Measurements from ENCODE around the gene PACSIN2. TPM values are rescaled to one million over a fixed set of nuclear protein-coding genes. Genes with fewer than 3 reads are reported as not detected.

The PACSIN2 gene
- total RNA-seq, 1 donor from 2014 or later = 45.5 TPM

DNA sequence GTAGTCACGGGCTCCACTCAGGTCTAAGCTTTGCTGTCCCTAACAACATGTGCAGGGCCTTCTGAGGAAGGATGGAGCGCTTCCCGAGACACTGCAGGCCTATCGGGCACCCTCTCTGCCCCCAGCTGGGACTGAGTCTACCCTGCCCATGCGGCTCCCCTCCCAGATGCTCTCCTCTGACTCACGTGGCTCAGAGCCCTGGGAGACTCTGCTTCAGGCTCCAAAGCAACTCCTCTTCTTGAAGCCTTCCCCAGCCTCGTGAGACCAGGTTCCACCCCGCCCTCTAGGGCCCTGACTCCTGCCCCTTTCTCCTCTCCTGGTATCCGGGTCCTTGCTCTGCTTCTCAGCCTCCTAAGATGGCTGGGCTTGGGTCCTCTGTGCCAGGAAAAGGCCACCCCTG is 129.5 kb downstream of the PACSIN2 start:
- peak; percentile 51 for DNase-seq (ENCODE audit: low read depth)

- no peak for DNase-seq (ENCODE audit: low read depth)
Measured at GRCh38 chr22:42884616-42885375, 130.2 kb downstream of the PACSIN2 start.

DNA sequence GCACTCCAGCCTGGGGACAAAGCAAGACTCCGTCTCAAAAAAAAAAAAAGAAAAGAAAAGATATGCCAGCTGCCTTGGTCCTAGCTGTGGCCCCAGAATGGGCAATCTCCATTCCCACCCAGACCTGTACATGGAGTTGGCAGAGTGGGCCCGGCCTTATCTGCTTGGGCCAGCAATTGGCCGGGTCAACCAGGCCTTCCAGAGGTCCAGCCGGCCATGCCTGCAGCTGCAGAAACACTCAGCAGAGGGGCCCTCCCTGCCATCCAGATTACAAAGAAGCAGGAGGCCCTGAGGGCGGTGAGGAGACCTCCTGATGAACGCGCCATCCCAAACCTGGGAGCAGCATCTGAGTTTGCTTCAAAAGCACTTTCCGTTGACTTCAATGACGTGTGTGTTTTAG is 131.0 kb downstream of the PACSIN2 start:
- DNase-seq (ENCODE audit: low read depth) = no peak

- DNase-seq (ENCODE audit: low read depth) = no peak
Measured at GRCh38 chr22:42883121-42883520, 131.8 kb downstream of the PACSIN2 start.

GRCh38 chr22:42881982-42882656 is 132.8 kb downstream of the PACSIN2 start:
- peak; percentile 81 for DNase-seq (ENCODE audit: low read depth)

DNA sequence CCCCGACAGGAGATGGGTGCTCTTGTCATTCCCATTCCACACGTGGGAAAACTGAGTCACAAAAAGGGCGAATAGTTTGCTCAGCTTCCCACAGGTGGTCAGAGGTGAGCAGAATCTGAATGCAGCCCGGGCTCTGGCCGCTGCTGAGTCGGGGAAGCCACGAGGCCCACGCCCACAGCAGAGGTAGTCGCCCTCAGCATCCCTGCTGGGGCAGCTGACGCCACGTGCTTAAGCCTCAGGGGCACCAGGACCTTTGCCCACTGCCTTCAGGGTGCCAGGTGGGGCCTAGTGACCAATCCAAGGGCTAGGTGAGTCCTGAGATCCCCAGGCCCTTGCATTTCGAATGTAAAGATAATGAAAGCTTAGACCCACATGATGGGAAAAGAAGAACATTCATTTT is 133.7 kb downstream of the PACSIN2 start:
- DNase-seq (ENCODE audit: low read depth) = no peak

DNA sequence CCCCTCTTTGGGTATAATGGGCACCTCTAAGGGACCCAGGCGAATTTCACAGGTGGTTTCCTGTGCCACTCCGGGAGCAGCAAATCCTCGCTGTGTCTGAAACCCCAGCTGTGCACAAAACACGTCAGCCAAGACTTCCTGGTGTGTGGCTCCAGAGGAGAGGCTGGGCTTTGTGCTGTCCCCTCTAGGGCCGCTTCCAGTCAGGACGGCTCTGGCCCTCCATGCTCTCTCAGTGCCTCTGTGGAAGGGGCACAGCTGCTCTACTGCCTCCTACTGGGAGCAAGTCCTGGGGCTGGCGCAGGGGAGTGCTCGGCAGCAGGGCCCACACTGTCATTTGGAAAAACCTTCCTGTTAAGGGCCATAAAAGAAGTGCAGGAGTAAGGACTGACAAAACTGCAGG is 134.1 kb downstream of the PACSIN2 start:
- no peak for DNase-seq (ENCODE audit: low read depth)

DNA sequence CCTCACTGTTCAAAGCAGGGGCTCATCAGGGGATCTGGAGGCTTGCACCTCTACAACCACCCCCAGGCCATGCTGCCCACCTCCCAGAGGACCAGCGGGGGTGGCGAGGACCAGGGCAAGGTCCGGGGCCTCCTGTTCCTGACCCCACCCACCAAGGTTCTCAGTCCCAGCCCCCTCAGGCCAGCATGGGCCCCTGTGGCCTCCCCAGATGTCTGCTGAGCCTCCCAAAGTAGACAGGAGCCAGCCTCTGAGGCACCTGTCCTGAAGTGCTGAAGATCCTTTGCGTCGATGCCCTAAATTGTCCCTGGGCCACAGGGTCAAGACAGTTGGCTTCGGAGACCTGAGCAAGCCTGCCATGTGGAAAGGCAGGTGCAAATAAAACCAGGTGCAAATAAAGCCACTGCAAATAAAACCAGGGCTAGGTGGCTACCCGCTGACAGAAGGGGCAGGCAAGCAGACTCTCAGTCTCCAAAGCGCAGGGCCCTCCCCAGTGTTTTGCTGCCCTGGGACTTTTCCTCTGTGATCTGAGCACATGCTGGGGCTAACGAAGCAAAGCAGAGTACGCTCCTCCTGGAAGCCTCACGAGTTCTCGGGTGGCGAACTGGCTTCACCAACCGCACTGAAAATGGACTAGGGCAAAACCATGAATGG is 135.5 kb downstream of the PACSIN2 start:
- peak; percentile 33 for DNase-seq (ENCODE audit: low read depth)

DNA sequence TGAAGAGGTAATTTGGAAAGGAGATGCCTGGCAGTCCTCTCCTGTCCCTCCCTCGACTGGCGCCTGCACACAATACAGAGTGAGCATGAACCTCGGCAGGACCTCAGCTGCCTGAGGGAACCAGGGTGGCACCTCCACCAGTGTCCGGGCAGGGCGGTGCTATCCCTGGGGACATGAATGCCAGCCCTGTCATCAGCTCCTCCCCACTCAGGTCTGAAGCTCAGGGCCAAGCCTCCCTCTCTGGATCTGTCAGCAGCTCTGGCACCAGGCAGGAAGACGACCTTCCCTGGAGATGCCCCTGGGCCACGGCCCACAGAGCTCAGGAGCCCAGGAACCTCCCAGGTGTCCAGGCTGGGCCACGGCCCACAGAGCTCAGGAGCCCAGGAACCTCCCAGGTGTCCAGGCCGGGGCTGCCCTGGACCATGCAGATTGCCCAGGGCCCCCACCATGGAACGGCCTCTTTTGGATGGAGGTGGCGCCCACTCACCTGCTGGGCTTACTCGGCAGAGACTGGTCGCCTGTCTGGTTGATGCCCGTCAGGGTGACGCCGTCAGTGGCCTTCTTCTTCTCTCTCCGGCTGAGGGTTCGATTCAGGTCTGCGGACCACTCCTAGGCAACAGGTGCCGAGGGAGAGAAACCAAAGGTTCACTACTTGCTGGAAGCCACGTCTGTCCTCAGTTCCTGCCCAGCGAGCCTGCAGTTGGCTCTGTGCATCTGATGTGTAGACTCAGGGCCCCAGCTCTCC is 136.2 kb downstream of the PACSIN2 start:
- no peak for DNase-seq (ENCODE audit: low read depth)

- DNase-seq (ENCODE audit: low read depth) = no peak
Measured at GRCh38 chr22:42877597-42878340, 137.2 kb downstream of the PACSIN2 start.

DNA sequence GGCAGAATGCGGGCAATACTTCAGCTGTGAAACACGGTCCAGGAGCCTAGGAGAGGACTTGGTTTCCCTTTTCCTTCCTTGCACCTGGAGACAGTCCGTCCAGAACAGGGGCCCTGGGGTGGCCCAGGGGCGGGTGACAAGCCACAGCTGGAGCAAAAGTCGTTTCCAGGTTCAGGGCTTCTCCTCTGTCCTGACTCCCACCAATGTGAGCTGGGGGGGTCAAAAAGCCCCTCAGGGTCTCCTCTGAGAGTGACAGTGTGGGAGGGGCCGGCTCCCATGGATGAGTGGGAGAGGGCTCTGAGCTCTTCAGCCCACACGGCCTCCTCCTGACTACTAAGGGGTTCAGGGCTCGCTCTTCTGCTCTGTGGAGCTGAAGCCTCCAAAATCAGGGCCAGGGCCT is 137.8 kb downstream of the PACSIN2 start:
- DNase-seq (ENCODE audit: low read depth) = no peak

DNA sequence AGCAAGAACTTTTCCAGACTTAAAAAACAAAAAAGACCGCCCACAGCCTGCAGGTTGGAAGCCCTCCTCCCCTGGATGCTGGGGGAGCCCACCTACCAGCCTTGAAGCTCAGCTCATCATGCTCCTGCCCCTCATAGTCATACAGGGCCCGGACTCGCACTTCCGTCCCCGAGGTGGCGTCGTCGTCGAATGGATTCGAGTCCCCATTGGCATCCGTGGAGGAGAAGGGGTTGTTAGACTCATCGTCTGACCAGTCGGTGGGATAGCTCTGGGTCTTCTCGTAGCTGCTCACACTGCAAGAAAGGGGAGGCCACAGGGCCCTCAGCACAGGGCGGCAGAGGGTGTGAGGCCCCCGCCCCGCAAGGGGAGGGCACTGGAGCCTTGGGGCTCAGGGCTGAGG is 138.9 kb downstream of the PACSIN2 start:
- DNase-seq (ENCODE audit: low read depth) = no peak

GRCh38 chr22:42874010-42874409 is 140.9 kb downstream of the PACSIN2 start:
- DNase-seq (ENCODE audit: low read depth) = no peak

- DNase-seq (ENCODE audit: low read depth) = peak; percentile 41
Measured at GRCh38 chr22:42873356-42873755, 141.6 kb downstream of the PACSIN2 start.

GRCh38 chr22:42872821-42873220 is 142.1 kb downstream of the PACSIN2 start:
- DNase-seq (ENCODE audit: low read depth) = peak; percentile 44

DNA sequence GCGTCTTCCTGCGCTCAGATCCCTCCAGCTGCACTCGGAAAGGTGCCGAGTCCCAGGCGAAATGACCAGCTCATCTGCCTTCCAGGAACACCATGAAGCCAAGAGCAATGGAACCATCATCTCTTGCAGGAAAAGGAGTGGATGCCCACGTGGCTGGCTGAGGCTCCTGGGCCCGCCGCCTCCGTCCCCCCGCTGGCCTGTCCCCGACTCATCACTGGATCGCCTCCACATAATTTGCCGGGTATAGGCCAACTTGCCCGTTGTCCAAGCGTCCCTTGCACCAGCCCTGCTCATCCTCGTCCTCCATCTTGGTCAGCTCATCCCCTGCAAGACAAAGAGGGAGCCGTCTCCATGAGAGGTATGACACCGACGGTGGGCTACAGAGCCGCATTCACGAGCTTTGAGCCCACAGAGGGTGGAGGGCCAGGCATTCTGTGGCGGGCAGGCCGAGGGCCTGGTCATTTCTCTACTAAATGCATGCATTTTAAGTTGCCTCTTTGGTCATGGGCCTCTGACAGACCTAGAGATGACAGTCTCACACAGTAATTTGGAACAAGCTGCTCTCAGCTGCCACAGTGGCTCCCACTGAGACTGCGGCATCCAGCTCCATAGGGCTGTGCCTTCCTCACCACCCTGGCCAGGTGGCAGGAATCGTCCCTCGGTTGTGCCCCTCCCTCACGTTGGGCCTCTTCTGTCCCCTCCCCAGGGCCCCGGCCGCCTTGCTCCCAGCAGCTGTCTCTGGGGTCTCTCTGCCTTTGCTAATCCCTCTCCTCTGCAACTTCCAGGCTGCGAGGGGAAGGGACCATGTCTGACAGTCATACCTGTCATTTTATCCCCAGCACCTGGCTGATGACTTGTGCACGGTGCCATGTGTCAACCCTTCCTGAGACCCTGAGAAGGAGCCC is 143.6 kb downstream of the PACSIN2 start:
- no peak for DNase-seq (ENCODE audit: low read depth)

DNA sequence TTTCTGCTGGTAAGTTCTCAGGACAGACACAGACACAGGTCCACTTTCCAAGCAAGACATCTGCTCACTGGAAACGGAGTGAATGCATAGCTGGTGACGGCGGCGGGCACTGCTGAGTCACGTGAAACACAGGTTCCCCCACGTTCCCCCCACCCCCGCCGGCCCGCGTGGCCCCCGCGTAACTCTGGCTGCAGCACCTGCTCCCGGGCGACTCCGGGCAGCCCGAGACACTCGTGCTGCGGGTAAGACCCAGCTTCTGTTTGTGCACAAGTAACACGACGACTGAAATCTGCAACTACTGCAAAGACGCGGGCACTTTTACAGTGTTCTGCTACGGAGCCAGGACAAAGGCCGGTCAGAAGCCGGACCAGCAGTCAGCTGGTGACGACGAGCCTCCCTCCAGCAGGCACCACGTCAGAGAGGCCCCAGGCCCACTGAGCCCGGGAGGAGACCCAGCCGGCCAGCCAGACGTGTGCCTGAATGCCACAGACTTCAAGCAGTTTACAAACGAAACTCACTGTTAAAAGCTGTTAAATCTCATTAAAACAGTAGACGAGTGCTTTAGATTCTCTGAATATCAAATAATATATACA is 145.0 kb downstream of the PACSIN2 start:
- no peak for DNase-seq (ENCODE audit: low read depth)

DNA sequence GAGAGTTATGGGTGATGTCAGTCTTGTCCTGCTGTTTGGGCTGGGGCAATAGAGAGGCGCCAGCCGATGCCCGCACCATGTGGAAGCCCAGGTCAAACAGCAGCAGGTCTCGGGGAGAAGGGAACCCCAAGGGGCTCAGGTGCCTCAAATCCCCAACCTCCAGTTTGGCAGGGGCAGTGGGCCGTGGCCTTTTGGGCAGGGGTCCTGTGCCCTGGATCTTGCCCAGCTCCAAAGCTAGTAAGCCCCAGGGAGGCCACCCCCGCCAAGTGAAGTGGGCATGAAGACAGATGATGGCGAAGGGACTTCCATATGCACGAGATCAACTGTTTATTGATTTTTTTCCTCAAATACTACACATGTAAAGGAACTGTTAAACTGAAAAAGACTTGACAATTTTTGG is 145.5 kb downstream of the PACSIN2 start:
- no peak for DNase-seq (ENCODE audit: low read depth)

- peak; percentile 90 for DNase-seq (ENCODE audit: low read depth)
Measured at GRCh38 chr22:42868751-42869251, 146.1 kb downstream of the PACSIN2 start.
